Breast epithelium (tissue), 4 donors: Measurements from ENCODE around the gene HEG1. TPM values are rescaled to one million over a fixed set of nuclear protein-coding genes. Genes with fewer than 3 reads are reported as not detected.

Experiments
- DNase-seq, 2 donors: peaks; one replicate each; pipeline ENCODE4 v3.0.0-alpha.2; 2019; ENCODE audit warnings: low spot score in 2 of 2
- H3K27ac ChIP-seq, 2 donors: fragments of 200-600 bp; sonication (generic) in 1 of 2; one replicate each; pipeline ENCODE4 v1.5.1; 2016 to 2019; ENCODE audit warnings: mild to moderate bottlenecking in 1 of 2
- H3K27me3 ChIP-seq, 2 donors: fragments of 200-600 bp; sonication (generic) in 1 of 2; one replicate each; pipeline versions ENCODE4 v1.5.1 to v1.6.0; 2017 to 2019; ENCODE audit warnings: control low read depth in 1 of 2, mild to moderate bottlenecking in 1 of 2
- H3K36me3 ChIP-seq: fragments of 200-600 bp; one replicate; pipeline ENCODE4 v1.5.1; 2019
- H3K4me1 ChIP-seq, 2 donors: fragments of 200-600 bp; sonication (generic); one replicate each; pipeline ENCODE4 v1.5.1; 2016 to 2019; ENCODE audit warnings: control low read depth in 1 of 2
- H3K4me3 ChIP-seq, 3 donors: fragments of 200-600 bp; sonication (generic); 1 replicate in 2 of 3; 2 replicates in 1 of 3; pipeline ENCODE4 v1.5.1; 2016 to 2019; ENCODE audit warnings: mild to moderate bottlenecking in 3 of 3, moderate library complexity in 2 of 3
- H3K9me3 ChIP-seq, 2 donors: fragments of 200-600 bp; sonication (generic) in 1 of 2; one replicate each; pipeline ENCODE4 v1.5.1; 2016 to 2019; ENCODE audit warnings: control low read depth in 1 of 2
- CTCF ChIP-seq, 3 donors: fragments of 450-650 bp; IDR thresholded peaks; one replicate each; pipeline ENCODE4 v1.5.1; 2016 to 2017; ENCODE audit warnings: antibody characterized with exemption in 3 of 3, mild to moderate bottlenecking in 3 of 3, moderate library complexity in 3 of 3
- POLR2A ChIP-seq: fragments of 450-650 bp; IDR thresholded peaks from one replicate; pipeline ENCODE4 v1.6.1; 2016; ENCODE audit warnings: antibody characterized with exemption, mild to moderate bottlenecking, moderate library complexity
- POLR2AphosphoS5 ChIP-seq, 3 donors: sonication (generic); formaldehyde crosslinking; IDR thresholded peaks; one replicate each; pipeline ENCODE4 v1.6.1; 2017; ENCODE audit warnings: antibody characterized with exemption in 3 of 3
- intact Hi-C: fragments of 100-400 bp; cut with DNase I; formaldehyde crosslinking; loops from one replicate; pipeline ENCODE4 v1.15.1; 2023; ENCODE audit warnings: low total_unique reads
- total RNA-seq, 3 donors: library from RNA; depleted of rRNA; stranded (reverse); fragments of >200 nt; gene quantifications; one replicate each; pipeline ENCODE4 v1.1.0, GENCODE V29; 2016

The HEG1 gene
- total RNA-seq, 3 donors from 2014 or later, result 36.0 to 45.9 (median 45.1) TPM

- intact Hi-C loops, result no loop called here
- H3K9me3 ChIP-seq, result no peaks in the 10 kb centered on the region
- no peak for DNase-seq
- no peaks in the 10 kb centered on the region for H3K4me1 ChIP-seq
- TF ChIP-seq POLR2A (no peak), CTCF (IDR thresholded peaks at IDR 0.05) (peak in 2 of 3 donors; percentile 9 to 34)
- H3K4me3 ChIP-seq, result no peak overlapping the region
- H3K27me3 ChIP-seq, result no peaks in the 10 kb centered on the region
- peak overlapping the region in 1 of 2 donors; percentile 73 for H3K27ac ChIP-seq
- no peaks in the 10 kb centered on the region for H3K36me3 ChIP-seq
These were observed 69.3 kb downstream of the HEG1 start for GRCh38 chr3:124986192-124987143.

- no peak overlapping the region for H3K4me3 ChIP-seq
- no peaks in the 10 kb centered on the region for H3K9me3 ChIP-seq
- no peaks in the 10 kb centered on the region for H3K36me3 ChIP-seq
- H3K27ac ChIP-seq, result peak overlapping the region in 1 of 2 donors; percentile 73
- H3K4me1 ChIP-seq, result no peaks in the 10 kb centered on the region
- intact Hi-C loops, result no loop called here
- H3K27me3 ChIP-seq, result no peaks in the 10 kb centered on the region
- TF ChIP-seq POLR2A (no peak), POLR2AphosphoS5 (IDR thresholded peaks at IDR 0.05) (no peak), CTCF (IDR thresholded peaks at IDR 0.05) (no peak)
- no peak for DNase-seq
These were observed 70.4 kb downstream of the HEG1 start for GRCh38 chr3:124985349-124985748.

- intact Hi-C loops, result no loop called here
- TF ChIP-seq CTCF (IDR thresholded peaks at IDR 0.05) (no peak), POLR2AphosphoS5 (IDR thresholded peaks at IDR 0.05) (no peak), POLR2A (no peak)
- H3K4me3 ChIP-seq, result no peak overlapping the region
- H3K27ac ChIP-seq, result no peak overlapping the region
- H3K4me1 ChIP-seq, result no peaks in the 10 kb centered on the region
- no peaks in the 10 kb centered on the region for H3K9me3 ChIP-seq
- no peaks in the 10 kb centered on the region for H3K27me3 ChIP-seq
- H3K36me3 ChIP-seq, result no peaks in the 10 kb centered on the region
- no peak for DNase-seq
These were observed 71.0 kb downstream of the HEG1 start for GRCh38 chr3:124984754-124985153.

GRCh38 chr3:124982855-124983254, 72.9 kb downstream of the HEG1 start:
- no peak for DNase-seq
- Histone ChIP-seq H3K27me3 (no peaks in the 10 kb centered on the region), H3K36me3 (no peaks in the 10 kb centered on the region), H3K4me3 (no peak overlapping the region), H3K27ac (no peak overlapping the region), H3K4me1 (no peaks in the 10 kb centered on the region), H3K9me3 (no peaks in the 10 kb centered on the region)
- no peak for TF ChIP-seq POLR2A
- no peak for TF ChIP-seq CTCF (IDR thresholded peaks at IDR 0.05)
- no peak for TF ChIP-seq POLR2AphosphoS5 (IDR thresholded peaks at IDR 0.05)
- intact Hi-C loops, result no loop called here

GRCh38 chr3:124981472-124981871, 74.3 kb downstream of the HEG1 start:
- Histone ChIP-seq H3K9me3 (no peaks in the 10 kb centered on the region), H3K4me1 (no peaks in the 10 kb centered on the region), H3K27ac (no peak overlapping the region), H3K4me3 (no peak overlapping the region), H3K36me3 (no peaks in the 10 kb centered on the region), H3K27me3 (no peaks in the 10 kb centered on the region)
- DNase-seq, result no peak
- TF ChIP-seq POLR2A (no peak), CTCF (IDR thresholded peaks at IDR 0.05) (no peak), POLR2AphosphoS5 (IDR thresholded peaks at IDR 0.05) (no peak)
- intact Hi-C loops, result no loop called here
